Spleen (tissue), 11 donors: ENCODE measurements around the gene WAPL. TPM values are rescaled to one million over a fixed set of nuclear protein-coding genes. Genes with fewer than 3 reads are reported as not detected.
A peak's percentile ranks its signal among the peaks of the same experiment; 100 is the strongest.

ENCODE experiments used
- DNase-seq: peaks from one replicate; pipeline ENCODE4 v3.0.0-alpha.2; 2020
- H3K27ac ChIP-seq, 8 donors: fragments of 200-600 bp; sonication (generic) in 7 of 8; 1 replicate in 4 of 8; 2 replicates in 4 of 8; pipeline versions ENCODE4 v1.5.0 to v1.8.0; 2016 to 2021; ENCODE audit warnings: inconsistent platforms in 4 of 8, mild to moderate bottlenecking in 4 of 8, moderate library complexity in 1 of 8
- H3K27me3 ChIP-seq, 7 donors: fragments of 200-600 bp; sonication (generic) in 6 of 7; replicated peaks in 1 of 7; 1 replicate in 4 of 7; 2 replicates in 3 of 7; pipeline versions ENCODE4 v1.5.0 to v1.8.0; 2016 to 2021; ENCODE audit warnings: inconsistent platforms in 3 of 7, mild to moderate bottlenecking in 1 of 7
- H3K36me3 ChIP-seq, 6 donors: fragments of 200-600 bp; sonication (generic) in 5 of 6; 1 replicate in 4 of 6; 2 replicates in 2 of 6; pipeline versions ENCODE4 v1.5.0 to v1.8.0; 2016 to 2021; ENCODE audit warnings: inconsistent platforms in 2 of 6
- H3K4me1 ChIP-seq, 6 donors: fragments of 200-600 bp; sonication (generic) in 5 of 6; 1 replicate in 3 of 6; 2 replicates in 3 of 6; pipeline versions ENCODE4 v1.5.0 to v1.8.0; 2016 to 2021; ENCODE audit warnings: inconsistent platforms in 3 of 6
- H3K4me3 ChIP-seq, 8 donors: fragments of 200-600 bp; sonication (generic) in 7 of 8; 1 replicate in 4 of 8; 2 replicates in 4 of 8; pipeline versions ENCODE4 v1.5.0 to v1.8.0; 2016 to 2021; ENCODE audit warnings: inconsistent platforms in 4 of 8, mild to moderate bottlenecking in 4 of 8, moderate library complexity in 2 of 8
- H3K9me3 ChIP-seq, 8 donors: fragments of 200-600 bp; sonication (generic) in 7 of 8; 1 replicate in 4 of 8; 2 replicates in 4 of 8; pipeline versions ENCODE4 v1.5.0 to v1.8.0; 2016 to 2021; ENCODE audit warnings: inconsistent platforms in 4 of 8
- POLR2A ChIP-seq, 3 donors: fragments of 450-650 bp; IDR thresholded peaks; one replicate each; pipeline ENCODE4 v1.5.1; 2017; ENCODE audit warnings: antibody characterized with exemption in 3 of 3, mild to moderate bottlenecking in 1 of 3
- POLR2AphosphoS5 ChIP-seq, 3 donors: sonication (generic); formaldehyde crosslinking; IDR thresholded peaks; one replicate each; pipeline ENCODE4 v1.5.1; 2017; ENCODE audit warnings: antibody characterized with exemption in 3 of 3
- WGBS, 5 donors: extraction: QIAGEN DNeasy Blood & Tissue Kit in 3 of 5; methylation state at CpG; one replicate each; pipeline versions ENCODE4 v1.1.5 to v1.1.7; 2013 to 2018; 5-methylcytosine and 5-hydroxymethylcytosine counted together
- intact Hi-C: fragments of 100-400 bp; cut with DNase I; formaldehyde crosslinking; loops from one replicate; pipeline ENCODE4 v1.15.0; 2023; ENCODE audit warnings: low total_unique reads
- polyA plus RNA-seq, 3 donors: library from polyadenylated mRNA; stranded (reverse); fragments of 200-250 nt; gene quantifications; one replicate each; pipeline ENCODE4 v1.2.1, GENCODE V29; 2013
- total RNA-seq, 7 donors: library from RNA; depleted of rRNA in 3 of 7; stranded (reverse); fragments of >200 nt in 3 of 7; fragmentation: NEBNext Ultra II Directional in 4 of 7; extraction: Animal tissue kit (Norgen Biotek cat#: 25700) in 4 of 7; gene quantifications; one replicate each; pipeline versions ENCODE4 v1.1.0 to v1.2.1, GENCODE V29; 2016 to 2021
- TF ChIP-seq, protein P1 (sequence below), 11 experiments: fragments of 200-600 bp in 7 of 11; fragments of 450-650 bp in 4 of 11; sonication (generic) in 4 of 11; IDR thresholded peaks in 8 of 11; conservative IDR thresholded peaks in 3 of 11; 1 replicate in 7 of 11; 2 replicates in 4 of 11; pipeline versions ENCODE4 v1.4.0 to v1.8.0; 2016 to 2021; ENCODE audit warnings: antibody characterized with exemption in 11 of 11, inconsistent platforms in 4 of 11, mild to moderate bottlenecking in 1 of 11
- donor health status: healthy with polysubstance abuse.
- donor health status: DM: no; HTN: no; CAD: no; lungs with moderate emphysema.
- donor health status: DM: no; HTN: no; CAD: no.
- donor health status: Bipolar disorder and iron deficiency.
- donor health status: healthy.
- donor health status: DM: no; HTN: no; CAD: no.
- donor health status: DM: yes; HTN: yes; CAD: no.

WAPL gene
- total and polyA plus RNA-seq, 10 donors, result 13.6 to 59.1 (median 43.0) TPM

DNA sequence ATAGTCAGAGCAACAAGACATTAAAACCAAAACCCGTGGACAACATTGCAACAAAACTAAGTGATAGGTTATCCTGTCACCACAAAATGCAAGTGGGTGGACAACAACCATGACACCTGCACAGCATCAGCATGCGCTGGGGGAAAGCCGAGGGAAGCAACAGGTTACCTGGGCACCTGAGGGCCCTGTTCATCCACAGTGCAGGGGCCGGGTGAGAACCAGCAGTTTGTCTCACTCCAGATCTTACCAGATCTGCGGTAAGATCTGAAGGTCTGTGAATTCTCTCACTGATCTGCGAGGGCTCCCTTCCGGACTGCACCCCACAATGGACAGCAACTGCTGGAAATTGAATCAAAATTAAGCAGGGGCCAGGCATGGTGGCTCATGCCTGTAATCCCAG lies 124.5 kb downstream of the WAPL start:
- intact Hi-C loops, result loop anchor here (2.0 kb wide), 1 partner anchor 188 kb away; no protein-coding TSS in a partner anchor
- TF ChIP-seq, protein P1, sequence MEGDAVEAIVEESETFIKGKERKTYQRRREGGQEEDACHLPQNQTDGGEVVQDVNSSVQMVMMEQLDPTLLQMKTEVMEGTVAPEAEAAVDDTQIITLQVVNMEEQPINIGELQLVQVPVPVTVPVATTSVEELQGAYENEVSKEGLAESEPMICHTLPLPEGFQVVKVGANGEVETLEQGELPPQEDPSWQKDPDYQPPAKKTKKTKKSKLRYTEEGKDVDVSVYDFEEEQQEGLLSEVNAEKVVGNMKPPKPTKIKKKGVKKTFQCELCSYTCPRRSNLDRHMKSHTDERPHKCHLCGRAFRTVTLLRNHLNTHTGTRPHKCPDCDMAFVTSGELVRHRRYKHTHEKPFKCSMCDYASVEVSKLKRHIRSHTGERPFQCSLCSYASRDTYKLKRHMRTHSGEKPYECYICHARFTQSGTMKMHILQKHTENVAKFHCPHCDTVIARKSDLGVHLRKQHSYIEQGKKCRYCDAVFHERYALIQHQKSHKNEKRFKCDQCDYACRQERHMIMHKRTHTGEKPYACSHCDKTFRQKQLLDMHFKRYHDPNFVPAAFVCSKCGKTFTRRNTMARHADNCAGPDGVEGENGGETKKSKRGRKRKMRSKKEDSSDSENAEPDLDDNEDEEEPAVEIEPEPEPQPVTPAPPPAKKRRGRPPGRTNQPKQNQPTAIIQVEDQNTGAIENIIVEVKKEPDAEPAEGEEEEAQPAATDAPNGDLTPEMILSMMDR (IDR thresholded peaks at IDR 0.05 in 8 of 11, conservative IDR thresholded peaks at IDR 0.05 in 3 of 11), result no peak
- TF ChIP-seq POLR2A (IDR thresholded peaks at IDR 0.05) (no peak), POLR2AphosphoS5 (IDR thresholded peaks at IDR 0.05) (no peak)
- peaks cover 17 to 30% (median 28%) of the 10 kb centered on the region in 6 donors for H3K4me1 ChIP-seq

DNA sequence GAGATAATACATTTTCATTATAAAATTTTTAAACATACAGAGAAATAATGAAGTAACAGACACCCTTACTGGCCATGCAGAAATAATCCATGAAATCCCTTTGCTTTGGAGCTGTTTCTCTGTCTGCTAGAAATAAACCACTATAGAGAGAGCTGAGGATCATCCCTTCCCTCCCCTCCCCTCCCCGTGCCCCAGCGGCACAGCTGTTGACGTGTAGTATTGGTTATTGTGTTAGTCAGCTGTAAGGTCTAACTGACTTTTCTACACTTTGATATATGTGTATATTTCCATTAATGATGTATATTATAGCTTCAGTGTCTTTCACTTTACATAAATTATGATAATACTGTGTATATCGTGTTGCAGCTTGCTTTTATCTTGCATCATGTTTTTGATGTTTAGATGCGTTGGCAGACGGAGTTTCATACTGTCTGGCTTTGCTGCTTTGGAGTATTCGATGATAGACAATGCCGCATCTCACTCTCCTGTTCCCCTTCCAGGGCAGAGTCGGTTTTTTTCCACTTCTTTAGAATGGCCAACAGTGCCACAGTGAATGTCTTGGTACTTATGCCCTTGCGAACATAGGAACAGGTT lies 127.6 kb downstream of the WAPL start:
- Histone ChIP-seq H3K36me3 (no peaks in the 10 kb centered on the region), H3K9me3 (no peaks in the 10 kb centered on the region), H3K27ac (no peak overlapping the region), H3K4me1 (peaks cover 0 to 11% (median 8%) of the 10 kb centered on the region in 6 donors), H3K4me3 (no peak overlapping the region), H3K27me3 (peaks cover 0 to 78% (median 27%) of the 10 kb centered on the region in 7 donors)
- TF ChIP-seq, protein P1 (IDR thresholded peaks at IDR 0.05 in 8 of 11, conservative IDR thresholded peaks at IDR 0.05 in 3 of 11), result no peak
- no peak for TF ChIP-seq POLR2A (IDR thresholded peaks at IDR 0.05)
- no peak for TF ChIP-seq POLR2AphosphoS5 (IDR thresholded peaks at IDR 0.05)
- DNase-seq, result no peak
- intact Hi-C loops, result no loop called here
- WGBS, 5 donors, result 73 to 81% (median 78%) methylated on average over 10 of the region's 10 CpGs

More for the DNA sequence above, 124.5 kb downstream of the WAPL start:
- Histone ChIP-seq H3K36me3 (no peaks in the 10 kb centered on the region), H3K4me3 (no peak overlapping the region), H3K27ac (no peak overlapping the region), H3K9me3 (no peaks in the 10 kb centered on the region), H3K27me3 (peaks cover 0 to 78% (median 25%) of the 10 kb centered on the region in 7 donors)
- peak; percentile 44 for DNase-seq
- WGBS, 5 donors, result 74 to 95% (median 76%) methylated on average over 7 of the region's 7 CpGs

DNA sequence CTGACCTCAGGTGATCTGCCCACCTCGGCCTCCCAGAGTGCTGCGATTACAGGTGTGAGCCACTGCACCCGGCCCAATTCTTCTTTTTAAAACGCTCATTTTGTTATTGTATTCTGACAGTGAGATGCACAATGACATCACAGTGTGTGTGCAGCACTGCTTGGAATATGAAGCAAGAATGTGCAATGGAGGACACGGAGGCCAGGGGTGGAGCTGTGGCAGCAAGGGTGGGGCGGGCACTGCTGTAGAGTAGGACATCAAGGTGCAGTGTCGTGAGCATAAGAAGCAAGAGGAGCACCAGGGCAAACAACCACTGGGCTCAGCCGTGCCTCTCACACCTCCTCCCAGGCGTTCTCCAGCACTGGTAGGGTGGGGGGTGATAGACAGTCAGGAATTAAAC lies 128.2 kb downstream of the WAPL start:
- DNase-seq, result peak; percentile 59
- no peak overlapping the region for H3K4me3 ChIP-seq
- TF ChIP-seq POLR2A (IDR thresholded peaks at IDR 0.05) (no peak), POLR2AphosphoS5 (IDR thresholded peaks at IDR 0.05) (no peak)
- TF ChIP-seq, protein P1 (IDR thresholded peaks at IDR 0.05 in 8 of 11, conservative IDR thresholded peaks at IDR 0.05 in 3 of 11), result no peak
- H3K9me3 ChIP-seq, result no peaks in the 10 kb centered on the region
- no peak overlapping the region for H3K27ac ChIP-seq
- H3K4me1 ChIP-seq, result peaks cover 0 to 12% (median 8%) of the 10 kb centered on the region in 6 donors
- 73 to 88% (median 79%) methylated on average over 9 of the region's 9 CpGs for WGBS, 5 donors
- no peaks in the 10 kb centered on the region for H3K36me3 ChIP-seq
- intact Hi-C loops, result no loop called here
- H3K27me3 ChIP-seq, result peaks cover 0 to 84% (median 30%) of the 10 kb centered on the region in 7 donors

DNA sequence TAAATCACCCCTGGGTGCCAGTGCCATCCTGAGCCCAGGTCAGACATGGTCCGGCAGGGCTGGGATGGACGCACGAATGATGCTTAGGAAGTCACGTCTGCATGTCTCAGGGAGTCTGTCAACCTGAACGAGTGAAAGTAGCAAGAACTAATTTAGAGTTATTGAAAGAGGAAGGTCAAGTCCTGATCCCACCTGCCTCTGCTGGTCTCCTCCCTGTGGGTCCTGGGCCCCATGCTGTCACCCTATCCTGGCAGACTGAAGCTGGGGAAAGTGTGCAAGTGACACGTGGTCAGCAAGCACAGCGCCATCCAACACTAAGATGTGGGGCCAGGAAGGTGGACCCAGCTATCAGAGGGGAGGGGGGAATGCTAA lies 128.9 kb downstream of the WAPL start:
- no peak for DNase-seq
- whole genome bisulfite sequencing, 5 donors, result 62 to 73% (median 71%) methylated on average over 7 of the region's 7 CpGs
- Histone ChIP-seq H3K27ac (no peak overlapping the region), H3K9me3 (no peaks in the 10 kb centered on the region), H3K36me3 (no peaks in the 10 kb centered on the region), H3K27me3 (peaks cover 0 to 90% (median 36%) of the 10 kb centered on the region in 7 donors), H3K4me1 (peaks cover 0 to 12% (median 8%) of the 10 kb centered on the region in 6 donors), H3K4me3 (no peak overlapping the region)
- TF ChIP-seq POLR2A (IDR thresholded peaks at IDR 0.05), result no peak
- TF ChIP-seq, protein P1 (IDR thresholded peaks at IDR 0.05 in 8 of 11, conservative IDR thresholded peaks at IDR 0.05 in 3 of 11), result no peak
- intact Hi-C loops, result no loop called here
